Loucy (cell line): ENCODE measurements around the gene ANGPTL2.

Experiments used
- CTCF ChIP-seq: fragments of 200-600 bp; sonication (generic); conservative IDR thresholded peaks from 2 replicates; pipeline ENCODE4 v1.5.1; 2014; ENCODE audit warnings: mild to moderate bottlenecking, antibody characterized with exemption, low read length
- EZH2phosphoT487 ChIP-seq: fragments of 200-600 bp; IDR thresholded peaks from 2 replicates; pipeline ENCODE4 v1.6.1; 2018; ENCODE audit warnings: antibody characterized with exemption, mild to moderate bottlenecking, moderate library complexity, borderline replicate concordance

GRCh38 chr9:127050152-127050551 is 72.3 kb downstream of the ANGPTL2 start:
- TF ChIP-seq CTCF (no peak), EZH2phosphoT487 (no peak)
